Right forelimb (tissue), 1 donor: ENCODE data around the gene NFIB.

Experiments
- DNase-seq: peaks from one replicate; pipeline ENCODE4 v3.0.0-alpha.2; 2018

The NFIB gene

DNA sequence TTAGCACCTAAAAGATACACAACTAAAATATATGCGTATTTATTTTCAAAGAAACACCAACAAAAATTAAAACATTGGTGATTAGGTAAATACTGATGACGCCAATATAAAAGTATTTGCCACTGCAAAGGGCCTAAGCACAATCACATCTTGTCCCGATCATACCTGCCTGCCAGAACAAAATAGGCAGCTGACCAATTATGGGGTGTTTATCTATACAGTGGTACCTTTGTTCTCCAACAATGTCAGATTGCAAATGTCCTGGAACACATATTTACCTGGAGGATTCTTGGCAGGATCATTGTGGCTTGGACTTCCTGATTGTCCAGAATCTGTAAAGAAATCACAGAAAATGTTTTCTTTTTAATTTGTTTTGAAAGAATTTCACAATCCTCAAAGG is 134.5 kb downstream of the NFIB start:
- no peak for DNase-seq

DNA sequence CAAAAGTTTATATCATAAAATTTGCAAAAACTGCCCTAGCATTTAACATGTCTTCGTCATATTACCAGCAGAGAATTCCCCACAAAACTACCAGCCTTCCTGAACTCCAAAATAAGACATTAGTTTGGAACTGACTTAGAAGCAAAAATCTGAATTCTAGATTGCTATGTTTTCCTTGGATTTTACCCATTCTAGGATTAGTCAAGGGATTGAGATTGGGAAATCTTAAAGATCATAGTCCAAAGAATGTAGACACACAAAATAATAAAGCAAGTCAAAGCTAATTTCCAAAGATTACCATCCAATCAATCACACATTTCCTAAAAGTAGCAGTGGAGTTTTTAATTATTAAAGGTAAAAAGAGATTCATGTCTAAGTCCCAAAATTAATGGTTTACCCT is 138.2 kb downstream of the NFIB start:
- DNase-seq = no peak

DNA sequence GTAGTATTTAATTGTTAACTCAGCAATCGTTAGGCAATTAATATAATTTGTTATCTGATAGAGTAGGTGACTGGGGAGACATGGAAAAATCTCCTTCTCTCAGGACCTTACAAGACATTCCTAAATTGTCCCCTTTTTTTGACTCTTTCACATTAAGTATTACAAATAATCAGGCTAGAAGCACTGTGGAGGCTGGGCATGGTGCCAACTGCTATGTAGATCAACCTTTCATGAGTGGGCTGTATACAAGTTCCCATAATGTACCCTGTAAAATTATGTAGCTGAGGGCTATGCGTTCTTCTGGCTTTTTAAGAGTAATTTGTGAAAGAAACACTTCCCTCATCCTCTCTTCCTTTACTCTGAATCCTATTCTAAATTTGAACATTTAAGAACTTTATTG is 140.2 kb downstream of the NFIB start:
- no peak for DNase-seq

DNA sequence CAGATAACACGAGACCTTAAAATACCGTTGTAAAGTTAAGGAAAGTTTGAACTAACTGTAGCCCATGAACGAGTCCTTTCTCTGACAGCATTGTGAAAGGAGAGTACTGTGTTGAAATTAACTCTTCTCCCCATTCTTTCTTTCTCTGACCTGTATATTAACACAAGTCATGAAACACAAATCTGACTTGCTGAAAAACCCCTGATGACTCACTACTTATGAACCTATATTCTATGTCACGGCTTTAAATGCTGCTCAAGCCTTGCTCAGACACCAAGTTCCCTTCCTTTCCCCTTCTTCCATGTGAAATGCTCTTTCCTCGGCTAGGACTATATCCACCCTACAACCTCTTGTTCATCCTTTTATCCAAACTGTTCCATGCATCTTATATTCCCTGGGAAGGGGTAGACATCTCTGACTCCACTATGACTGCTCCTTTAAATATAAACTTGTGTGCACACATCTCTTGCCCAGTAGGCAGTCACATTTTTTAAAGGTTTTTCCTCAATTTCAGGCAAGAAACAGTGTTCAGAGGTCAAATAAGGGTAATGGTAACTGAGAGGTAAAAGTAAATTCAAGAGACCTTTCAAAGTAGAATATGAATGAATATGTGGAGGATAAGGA is 142.9 kb downstream of the NFIB start:
- no peak for DNase-seq

DNA sequence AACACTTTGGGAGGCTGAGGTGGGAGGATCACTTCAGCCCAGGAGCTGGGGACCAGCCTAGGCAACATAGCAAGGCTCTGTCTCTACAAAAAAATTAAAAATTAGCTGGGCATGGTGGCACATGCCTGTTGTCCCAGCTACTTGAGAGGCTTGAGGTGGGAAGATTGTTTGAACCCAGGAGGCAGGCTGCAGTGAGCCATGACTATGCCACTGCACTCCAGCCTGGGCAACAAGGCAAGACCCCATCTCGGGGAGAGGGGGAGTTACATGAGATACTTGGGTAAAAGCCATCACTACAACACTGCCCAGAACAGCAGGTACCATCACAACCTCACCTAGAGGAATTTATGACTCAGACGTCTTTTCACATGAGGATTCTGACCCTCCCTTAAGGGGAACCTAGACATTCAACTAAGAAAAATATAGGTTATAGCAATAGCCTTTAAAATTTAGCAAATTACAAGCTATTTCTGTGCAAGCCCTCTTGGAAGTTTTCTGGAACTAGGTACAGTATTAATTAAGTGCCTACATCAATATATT is 143.5 kb downstream of the NFIB start:
- no peak for DNase-seq

DNA sequence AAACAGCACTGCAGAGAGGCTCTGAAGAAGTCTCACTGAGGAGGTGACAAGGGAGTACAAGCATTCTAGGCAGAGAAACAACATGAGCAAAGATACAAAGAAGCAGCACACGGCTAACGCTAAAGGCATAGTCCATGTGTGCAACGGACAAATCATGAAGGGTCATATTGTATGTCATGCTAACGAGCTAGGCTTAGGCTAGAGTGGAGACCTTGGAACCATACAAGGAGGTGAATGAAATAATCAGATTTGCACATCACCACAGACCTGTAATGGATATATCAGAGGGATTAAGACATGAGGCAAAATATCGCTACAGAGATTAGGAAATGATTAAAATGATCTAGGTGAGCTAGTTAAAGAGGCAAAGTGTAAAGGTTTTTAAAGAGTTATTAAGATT is 145.6 kb downstream of the NFIB start:
- DNase-seq = no peak

DNA sequence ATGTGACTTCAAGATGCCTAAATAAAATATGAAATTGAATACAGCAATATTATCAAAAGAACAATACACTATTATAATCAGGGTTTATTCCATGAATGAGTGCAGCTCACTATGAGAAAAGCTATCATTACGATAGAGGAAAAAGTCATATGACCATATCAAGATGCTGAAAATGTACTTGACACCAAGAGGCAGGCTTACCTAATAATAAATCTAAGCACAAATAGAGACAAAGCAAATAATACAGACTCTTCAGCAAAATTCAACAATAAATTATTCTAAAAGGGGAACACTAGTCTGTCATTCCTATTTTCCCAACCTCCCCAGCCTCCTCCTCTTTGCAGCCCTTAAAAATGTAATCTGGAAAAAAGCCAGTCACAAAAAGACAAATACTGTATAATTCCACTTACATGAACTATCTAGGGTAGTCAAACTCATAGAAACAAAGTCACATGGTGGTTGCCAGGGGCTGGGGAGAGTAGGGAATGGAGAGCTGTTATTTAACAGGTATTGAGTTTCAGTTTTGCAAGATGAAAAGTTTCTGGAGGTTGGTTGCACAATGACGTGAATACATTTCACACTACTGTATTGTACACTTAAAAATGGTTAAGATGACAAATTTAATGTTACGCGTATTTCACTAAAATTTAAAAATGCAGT is 148.4 kb downstream of the NFIB start:
- no peak for DNase-seq

DNA sequence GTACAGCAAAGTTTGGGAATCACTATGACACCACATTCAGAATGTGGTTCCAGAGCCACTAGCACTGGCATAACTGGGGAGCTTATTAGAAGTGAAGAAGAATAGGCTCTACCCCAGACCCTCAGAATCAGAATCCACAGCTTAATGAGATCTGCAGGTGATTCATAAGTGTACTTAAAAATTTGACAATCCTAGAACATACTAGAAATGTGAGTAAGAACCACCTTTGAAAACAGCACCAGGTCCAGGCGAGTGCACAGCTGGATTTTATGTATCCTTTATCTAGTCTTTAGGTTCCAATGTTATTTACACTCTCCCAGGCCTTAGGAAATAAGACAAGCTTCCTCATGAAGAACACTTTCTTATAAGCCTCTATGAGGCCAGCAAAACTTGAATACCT is 149.0 kb downstream of the NFIB start:
- no peak for DNase-seq

DNA sequence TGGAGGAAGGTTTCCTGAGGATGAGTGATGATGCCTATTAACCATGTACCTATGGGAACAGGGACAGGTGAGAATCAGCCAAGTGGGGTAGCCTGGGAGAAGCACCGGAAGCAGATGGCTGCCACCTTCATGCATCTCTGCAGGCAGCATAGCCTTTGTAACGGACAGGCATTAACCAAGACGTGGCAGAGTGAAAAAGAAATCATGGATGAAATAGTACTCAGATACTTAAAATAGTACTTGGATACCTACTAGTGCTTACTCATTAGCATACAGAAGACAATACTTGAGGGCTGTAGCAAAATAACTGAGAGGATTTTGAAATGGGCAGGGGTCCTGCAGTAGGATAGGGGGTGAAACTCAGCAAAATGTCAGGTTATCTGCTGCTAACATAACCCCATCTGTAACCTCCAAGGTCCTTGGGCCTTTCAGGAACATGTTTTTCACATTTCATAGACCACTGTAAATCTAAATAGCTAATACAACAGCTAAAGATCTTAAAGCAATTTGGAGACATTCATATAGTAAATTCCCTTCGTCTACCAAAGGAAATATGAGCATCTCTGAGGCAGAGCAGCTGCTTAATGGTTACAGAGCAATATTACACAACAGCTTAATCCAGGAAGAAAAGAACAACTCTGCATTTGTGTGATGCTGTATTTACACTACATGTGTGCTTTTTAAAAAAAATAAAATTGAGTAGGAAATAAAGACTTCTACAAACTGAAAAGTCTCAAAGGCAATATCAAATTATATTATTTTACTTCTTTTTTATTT is 154.3 kb downstream of the NFIB start:
- no peak for DNase-seq

DNA sequence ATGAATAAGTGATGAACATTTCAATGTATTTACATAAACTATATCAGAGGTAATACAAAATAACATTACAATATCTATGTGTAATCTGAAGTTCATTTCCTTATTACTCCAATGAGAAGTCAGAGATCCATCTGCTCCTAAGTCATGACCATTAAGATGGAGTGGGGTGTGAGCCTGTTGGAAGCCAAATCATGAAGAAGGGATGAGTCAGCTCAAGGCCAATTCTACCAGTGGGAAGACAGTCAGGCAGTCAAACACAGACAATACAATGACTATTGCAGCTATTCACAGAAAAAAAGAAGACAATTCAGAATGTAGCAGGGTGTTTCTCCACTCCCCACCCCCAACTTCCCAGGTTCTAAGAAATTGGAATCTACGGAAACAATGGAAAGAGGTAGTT is 155.0 kb downstream of the NFIB start:
- DNase-seq = no peak

DNA sequence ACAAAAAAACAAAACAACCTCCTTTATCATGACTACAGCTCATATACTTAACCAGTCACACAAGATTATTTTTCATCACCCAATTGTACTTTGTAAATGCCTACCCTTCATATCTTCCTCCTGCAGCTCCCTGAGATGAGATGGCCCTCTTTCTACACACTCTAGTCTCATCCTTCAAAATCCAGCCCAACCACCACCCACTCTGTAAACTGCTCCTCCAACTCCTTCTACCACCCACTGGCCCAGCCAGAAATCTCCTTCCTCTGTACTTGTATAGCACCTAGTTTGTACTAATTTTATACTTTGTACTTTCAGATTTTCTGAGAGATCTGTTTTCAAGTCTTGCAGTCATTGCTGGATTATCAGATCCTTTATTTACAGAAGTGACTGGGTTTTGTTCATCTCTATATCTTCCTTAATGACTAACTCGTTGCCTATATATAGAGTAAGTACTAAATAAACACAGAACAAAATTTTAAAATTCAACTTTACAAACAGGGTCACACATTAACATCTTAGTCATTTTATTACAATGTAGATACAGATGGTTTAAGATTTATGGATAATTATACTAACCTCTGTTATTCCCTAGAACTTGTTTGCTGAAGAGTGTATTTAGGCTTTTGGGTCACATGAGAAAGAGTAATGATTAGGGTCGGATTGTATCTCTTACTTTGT is 155.7 kb downstream of the NFIB start:
- no peak for DNase-seq

DNA sequence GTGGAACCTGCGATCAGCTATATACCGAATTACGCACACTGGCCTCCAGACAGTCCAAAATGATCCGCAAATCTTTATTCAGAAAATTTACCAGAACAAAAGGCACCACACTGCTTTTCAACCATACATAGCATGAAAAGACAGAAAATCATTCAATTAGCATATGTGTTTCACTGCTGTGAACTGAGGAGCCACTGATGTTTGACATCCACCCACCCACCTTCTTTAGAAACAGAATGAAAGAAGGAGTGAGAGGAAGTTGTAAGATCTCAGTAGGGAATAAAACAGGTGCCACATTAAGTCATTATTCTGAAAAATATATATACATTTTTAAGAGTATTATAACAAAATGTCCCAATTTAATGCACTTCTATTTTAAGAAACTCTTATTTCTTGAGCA is 156.8 kb downstream of the NFIB start:
- no peak for DNase-seq

DNA sequence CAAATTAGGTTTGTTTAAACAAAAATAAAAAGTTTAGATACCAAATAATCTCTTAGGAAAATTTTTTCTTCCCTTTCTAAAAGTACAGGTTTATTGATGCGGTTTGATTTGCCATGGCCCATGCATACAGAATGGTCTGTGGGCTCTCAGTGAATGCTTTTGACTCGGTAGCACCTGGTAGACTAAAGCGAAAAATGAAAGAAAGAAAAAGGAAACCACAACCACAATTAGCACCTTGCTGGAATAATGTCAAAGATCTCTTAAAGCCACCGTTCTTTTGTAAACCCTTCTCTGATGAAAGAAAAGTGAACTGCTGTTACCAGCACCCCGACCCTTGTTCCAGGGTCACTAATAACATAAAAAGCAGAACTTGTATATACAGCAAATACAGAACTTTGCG is 157.9 kb downstream of the NFIB start:
- DNase-seq = no peak

DNA sequence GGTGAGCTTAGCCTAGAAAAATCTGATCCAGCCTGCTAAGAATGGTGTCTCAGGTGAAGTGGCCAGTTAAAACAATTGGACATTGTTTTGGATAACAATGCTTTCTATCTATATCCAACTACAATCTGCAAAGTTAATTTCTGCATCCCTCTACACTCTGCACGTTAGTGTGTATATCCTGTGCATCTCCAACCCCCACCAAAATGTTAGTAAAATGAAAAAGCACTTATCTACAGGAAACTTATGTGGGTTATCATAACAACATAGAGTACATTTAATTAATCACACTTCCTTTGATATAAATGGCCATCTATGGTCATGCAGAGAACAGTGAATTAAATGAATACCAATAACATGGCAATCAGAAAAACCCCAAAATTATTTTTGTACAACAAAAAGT is 158.7 kb downstream of the NFIB start:
- no peak for DNase-seq

DNA sequence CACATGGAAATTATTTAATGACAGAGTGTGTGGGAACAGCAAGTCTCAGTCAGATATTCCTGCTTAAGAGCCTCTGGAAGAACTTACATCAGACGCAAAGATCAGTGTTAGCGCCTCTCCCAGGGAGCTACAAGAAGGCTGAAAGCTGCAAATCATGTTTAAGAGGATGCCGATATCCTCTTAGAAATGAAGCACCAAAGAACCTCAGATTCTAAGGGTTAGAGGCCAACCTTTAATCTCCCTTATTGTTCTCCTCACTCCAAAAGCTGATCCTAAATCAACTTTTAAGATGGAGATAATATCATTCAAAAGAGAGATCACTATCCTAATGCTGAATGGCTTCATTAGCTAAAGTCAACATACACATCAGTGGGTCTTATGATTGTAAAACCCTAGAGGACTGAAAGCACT is 160.6 kb downstream of the NFIB start:
- no peak for DNase-seq

DNA sequence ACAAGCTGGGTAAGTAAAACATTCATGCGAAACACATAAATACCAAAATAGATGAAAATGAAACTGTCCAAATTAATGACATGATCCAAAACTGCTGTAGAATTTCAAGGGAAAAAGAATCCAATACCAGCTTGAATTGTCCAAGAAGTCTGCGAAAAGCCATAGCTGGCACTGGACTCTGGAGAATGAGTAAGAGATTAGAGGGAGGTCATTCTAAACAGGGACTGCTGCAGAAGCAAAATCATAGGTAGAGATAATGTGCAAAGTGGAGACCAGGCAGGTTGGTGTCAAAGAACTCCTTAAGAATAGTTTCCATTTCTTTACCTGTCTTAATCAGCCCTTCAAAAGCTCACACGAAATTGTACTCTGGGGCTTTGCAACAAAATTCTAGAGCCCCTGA is 162.5 kb downstream of the NFIB start:
- DNase-seq = no peak

DNA sequence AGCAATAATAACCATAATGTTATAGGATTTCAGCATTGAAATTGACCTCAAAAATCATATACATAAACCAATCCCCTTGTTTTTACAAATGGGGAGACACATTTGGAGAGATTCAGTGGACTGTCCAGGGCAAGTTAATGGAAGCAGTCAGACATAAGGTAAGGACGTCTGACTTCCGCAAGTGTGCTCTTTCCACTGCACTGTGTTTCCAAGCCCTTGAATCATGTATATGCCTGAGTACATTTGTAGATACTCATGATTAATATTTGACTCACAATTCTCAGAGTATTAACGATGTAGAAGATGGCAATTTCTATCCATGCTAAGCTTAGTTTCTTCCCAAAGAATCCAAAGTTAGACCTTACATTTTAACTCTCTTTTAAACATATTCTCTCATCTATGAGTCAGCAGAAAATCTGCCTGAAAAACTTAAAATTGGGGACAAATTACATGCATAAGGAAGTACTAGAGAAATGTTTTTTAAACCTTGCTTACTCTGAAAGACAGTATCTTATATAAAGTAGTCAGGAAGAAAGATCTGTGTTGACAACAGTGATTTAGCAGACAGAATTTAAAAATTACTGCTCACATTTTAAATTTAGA is 165.3 kb downstream of the NFIB start:
- no peak for DNase-seq

DNA sequence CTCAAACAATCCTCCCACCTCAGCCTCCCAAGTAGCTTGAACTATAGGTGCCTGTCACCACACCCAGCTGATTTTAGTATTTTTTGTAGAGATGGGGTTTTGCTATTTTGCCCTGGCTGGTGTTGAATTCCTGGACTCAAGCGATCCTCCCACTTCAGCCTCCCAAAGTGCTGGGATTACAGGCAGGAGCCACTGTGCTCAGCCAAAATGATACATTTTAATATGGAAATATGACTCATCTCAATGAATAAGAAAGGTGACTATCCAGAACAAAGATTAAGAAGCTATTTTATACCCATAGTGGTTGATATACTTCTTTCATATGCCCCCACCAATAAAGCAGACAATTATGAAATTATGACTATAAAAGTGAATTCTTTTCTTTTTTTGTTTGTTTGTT is 166.2 kb downstream of the NFIB start:
- no peak for DNase-seq

DNA sequence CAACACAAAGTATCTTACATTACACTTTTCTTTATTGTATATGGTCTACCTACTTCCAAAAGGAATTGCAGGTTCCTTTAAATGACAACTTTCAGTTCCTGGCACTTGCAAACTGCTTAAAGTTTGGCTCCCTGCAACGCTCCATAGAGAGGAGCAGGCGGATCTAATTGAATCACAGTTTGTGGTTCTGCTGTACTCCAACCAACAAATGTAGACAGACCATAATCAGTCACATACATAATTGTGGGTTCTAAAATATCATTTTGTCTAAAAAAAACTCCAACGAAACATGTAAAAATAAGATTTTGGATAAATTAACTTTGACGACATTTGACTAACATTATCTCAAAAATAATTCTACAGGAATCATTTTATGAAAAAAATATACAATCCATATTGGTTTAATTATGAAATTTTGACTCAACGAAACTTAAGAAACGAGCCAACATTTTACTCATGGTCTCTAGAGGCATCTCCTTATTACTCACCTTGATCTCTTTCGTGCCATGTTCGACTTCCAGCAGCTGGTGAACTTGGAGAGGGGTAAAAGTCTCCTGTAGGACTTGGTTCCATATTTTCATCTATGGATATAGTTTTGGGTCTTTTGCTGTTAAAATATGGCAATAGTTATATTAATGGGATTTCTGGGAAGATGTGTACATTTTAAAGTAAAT is 167.6 kb downstream of the NFIB start:
- DNase-seq = no peak

DNA sequence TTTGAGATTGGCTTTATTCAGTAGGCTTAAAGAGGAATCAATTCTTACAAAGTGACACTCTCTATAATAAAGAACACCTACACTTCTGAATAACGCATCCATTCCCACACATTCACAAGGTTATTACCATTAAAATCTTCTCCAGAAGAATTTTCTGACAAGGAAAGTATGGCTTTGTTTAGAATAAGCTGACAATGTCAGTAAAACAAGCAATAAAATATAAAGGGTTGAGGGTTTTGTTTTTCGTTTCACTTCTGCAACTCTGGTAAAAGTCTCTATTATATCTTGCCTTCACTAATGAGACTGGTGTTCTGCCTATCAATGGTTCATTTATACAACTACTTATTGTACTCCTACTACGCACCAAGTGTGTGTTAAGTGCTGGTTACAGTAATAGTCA is 169.7 kb downstream of the NFIB start:
- no peak for DNase-seq

DNA sequence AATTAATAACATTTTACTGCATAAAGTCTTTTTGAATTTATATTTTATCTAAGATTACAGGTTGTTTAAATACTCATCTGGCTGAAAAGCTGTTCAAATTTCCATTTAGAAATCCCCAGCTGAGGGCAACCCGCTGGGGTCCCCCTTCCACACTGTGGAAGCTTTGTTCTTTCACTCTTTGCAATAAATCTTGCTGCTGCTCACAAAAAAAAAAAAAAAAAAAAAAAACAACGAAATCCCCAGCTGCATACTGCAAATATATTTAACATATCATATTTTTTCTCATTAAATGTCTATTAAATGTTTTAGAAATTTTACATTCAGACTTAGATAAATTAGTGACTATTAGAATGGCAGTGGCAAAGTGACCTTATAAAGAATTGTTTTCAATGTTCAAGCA is 172.2 kb downstream of the NFIB start:
- DNase-seq = no peak

DNA sequence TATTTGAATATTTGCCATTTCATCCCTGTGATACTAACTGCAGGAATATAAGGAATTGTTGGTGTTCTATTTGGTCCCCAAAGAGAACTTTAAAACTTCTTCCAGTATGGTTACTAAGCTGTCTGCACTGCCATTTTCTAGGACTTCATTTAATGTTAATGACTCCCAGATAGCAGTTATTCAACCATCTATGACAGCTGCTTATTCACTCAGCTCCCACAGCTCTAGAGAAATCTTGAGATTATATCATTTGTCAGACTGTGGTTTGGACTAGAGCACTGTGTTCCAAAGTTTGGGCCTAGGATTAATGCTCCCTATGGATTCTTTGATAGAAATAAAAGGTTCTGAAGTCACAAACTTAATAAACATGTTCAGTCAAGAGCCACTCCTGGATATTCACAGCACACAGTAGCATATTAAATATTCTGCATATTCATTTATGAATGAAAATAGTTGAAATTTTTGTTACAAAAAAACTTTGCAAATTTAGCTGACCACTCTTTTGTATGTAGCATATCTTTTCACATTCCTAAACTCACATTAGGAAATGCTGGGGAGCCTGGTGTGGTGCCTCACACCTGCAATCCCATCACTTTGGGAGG is 173.7 kb downstream of the NFIB start:
- DNase-seq = no peak
